NT2/D1 (cell line): Measurements from ENCODE around the gene ETNK1.

Experiments
- YY1 ChIP-seq: IDR thresholded peaks from 2 replicates; pipeline ENCODE4 v1.6.1; 2011; ENCODE audit not compliant: insufficient read length, insufficient read depth
- ZNF274 ChIP-seq: IDR thresholded peaks from 2 replicates; pipeline ENCODE4 v1.6.1; 2011; ENCODE audit warnings: mild to moderate bottlenecking, low read depth, low read length

- no peak for TF ChIP-seq YY1
- no peak for TF ChIP-seq ZNF274
Measured at GRCh38 chr12:22698576-22698975, 73.6 kb downstream of the ETNK1 start.
